ENCODE data around the gene TEN1. TPM values are rescaled to one million over a fixed set of nuclear protein-coding genes. Genes with fewer than 3 reads are reported as not detected.

TEN1 gene
- total and polyA plus RNA-seq, 2 of the 13 experiments (the other 11 are each of a cell fraction or from before 2014, with no cell fraction given), result 18.0 to 21.3 TPM

GRCh38 chr17:75940727-75941441, 38.2 kb upstream of the TEN1 start, which contains the start of gene FBF1 (continued):
- TF ChIP-seq MAX (IDR thresholded peaks at IDR 0.05), result peak; percentile 97
- no peak; the same call in 1 of the 2 replicates for TF ChIP-seq MLXIP (CRISPR knock-in tag; IDR thresholded peaks at IDR 0.05; ENCODE audit: borderline replicate concordance)
- TF ChIP-seq KLF16 (CRISPR knock-in tag; IDR thresholded peaks at IDR 0.05), result peak; percentile 38 to 98; a peak in 2 of 4 replicates
- peak; percentile 66 for TF ChIP-seq SRSF4 (IDR thresholded peaks at IDR 0.05; ENCODE audit: low read depth, low read length, poor library complexity, severe bottlenecking)
- TF ChIP-seq REXO4 (CRISPR knock-in tag; IDR thresholded peaks at IDR 0.05; ENCODE audit: borderline replicate concordance), result no peak
- peak; percentile 78 for TF ChIP-seq SKIL (CRISPR knock-in tag; IDR thresholded peaks at IDR 0.05; ENCODE audit: borderline replicate concordance)
- TF ChIP-seq NFE2L1 (CRISPR knock-in tag; IDR thresholded peaks at IDR 0.05; ENCODE audit: borderline replicate concordance), result 0 out of 2 replicates have a peak, but pooled peaks have one; percentile 12
- TF ChIP-seq ZNF280B (CRISPR knock-in tag; IDR thresholded peaks at IDR 0.05; ENCODE audit: borderline replicate concordance), result peak; percentile 84; the same call in 1 of the 2 replicates
- no peak for TF ChIP-seq SMARCE1 (IDR thresholded peaks at IDR 0.05; ENCODE audit: borderline replicate concordance)
- peak; percentile 65; the same call in 1 of the 2 replicates for TF ChIP-seq ZMYM4 (CRISPR knock-in tag; IDR thresholded peaks at IDR 0.05)
- TF ChIP-seq ZNF350 (CRISPR knock-in tag; IDR thresholded peaks at IDR 0.05; ENCODE audit: borderline replicate concordance, low read depth), result peak; percentile 90
- peak; percentile 82 for TF ChIP-seq ZNF343 (CRISPR knock-in tag; IDR thresholded peaks at IDR 0.05)
- TF ChIP-seq KLF15 (CRISPR knock-in tag; IDR thresholded peaks at IDR 0.05; ENCODE audit: borderline replicate concordance), result peak; percentile 91
- no peak for TF ChIP-seq SMARCC2 (IDR thresholded peaks at IDR 0.05)
- peak; percentile 88 for TF ChIP-seq RBFOX2 (IDR thresholded peaks at IDR 0.05; ENCODE audit: low read depth, low read length)
- peak; percentile 98 for TF ChIP-seq FIP1L1 (IDR thresholded peaks at IDR 0.05; ENCODE audit: borderline replicate concordance, insufficient read depth, low read depth, low read length)
- TF ChIP-seq ZNF20 (CRISPR knock-in tag; IDR thresholded peaks at IDR 0.05), result peak; percentile 69; the same call in 1 of the 2 replicates
- peak; percentile 93 for TF ChIP-seq GABPB1 (CRISPR knock-in tag; IDR thresholded peaks at IDR 0.05)
- no peak; the same call in 1 of the 2 replicates for TF ChIP-seq ZNF263 (CRISPR knock-in tag; IDR thresholded peaks at IDR 0.05)
- TF ChIP-seq HDAC1 (CRISPR knock-in tag; IDR thresholded peaks at IDR 0.05), result peak; percentile 96
- TF ChIP-seq ZNF432 (CRISPR knock-in tag; IDR thresholded peaks at IDR 0.05; ENCODE audit: borderline replicate concordance), result no peak

Measured in HepG2 (cell line).